Fibroblast of villous mesenchyme (primary cell): Measurements from ENCODE around the gene SYNGR4. TPM values are rescaled to one million over a fixed set of nuclear protein-coding genes. Genes with fewer than 3 reads are reported as not detected.
A peak's percentile ranks its signal among the peaks of the same experiment; 100 is the strongest.

Experiments used
- DNase-seq: peaks from one replicate; pipeline ENCODE4 v3.0.0-alpha.2; 2010; ENCODE audit warnings: low read depth
- H3K4me3 ChIP-seq: 2 replicates; pipeline ENCODE4 v1.5.1; 2011; ENCODE audit warnings: low read depth, mild to moderate bottlenecking, low read length
- total RNA-seq: library from RNA; depleted of rRNA; stranded (reverse); fragments of >200 nt; gene quantifications from 2 replicates; pipeline ENCODE4 v1.2.3, GENCODE V29; 2012
- TF ChIP-seq, protein P1 (sequence below): IDR thresholded peaks from 2 replicates; pipeline ENCODE4 v1.5.1; 2012; ENCODE audit warnings: low read depth, mild to moderate bottlenecking, low read length; ENCODE audit not compliant: insufficient read depth

SYNGR4 gene
- total RNA-seq, 1 donor = not detected

DNA sequence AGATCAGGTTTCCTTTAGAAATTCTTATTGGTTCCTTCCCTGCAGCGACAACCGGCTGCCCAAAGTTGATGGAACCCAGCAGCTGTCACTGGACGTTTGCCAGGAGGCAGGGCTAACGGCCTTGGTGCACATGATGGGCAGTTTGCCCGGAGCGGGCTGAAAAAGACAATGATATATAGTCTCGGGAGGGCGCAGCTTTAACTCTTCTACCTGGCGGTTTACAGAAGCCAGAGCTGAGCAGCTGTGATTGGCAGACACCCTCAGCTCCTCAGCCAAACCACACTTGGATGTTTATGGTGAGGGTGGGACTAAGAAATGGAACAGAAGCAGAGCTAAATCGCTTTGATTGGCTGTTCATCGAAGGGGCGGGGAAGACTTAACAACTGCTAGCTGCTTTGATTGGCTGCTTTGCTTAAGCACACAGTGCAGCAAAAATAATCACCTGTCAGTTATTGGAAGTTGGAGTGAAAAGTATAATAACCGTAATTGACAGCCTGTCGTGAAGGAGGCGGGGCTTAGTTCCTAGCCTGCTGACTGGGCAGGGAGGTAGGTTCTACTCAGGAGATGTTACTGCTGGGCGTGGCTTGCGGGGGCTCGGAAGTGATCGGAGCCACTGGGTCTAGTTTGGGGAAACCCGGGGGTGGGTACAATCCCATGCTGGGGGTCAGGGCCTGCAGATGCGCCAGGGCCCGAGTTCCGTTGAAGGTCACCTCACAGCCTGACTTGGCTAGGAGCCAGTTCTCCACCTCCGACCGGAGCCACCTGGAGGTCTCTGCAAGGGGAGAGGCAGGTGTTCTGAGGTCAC lies 31.3 kb upstream of the SYNGR4 start:
- DNase-seq = peak; percentile 98
- peak overlapping the region; percentile 28 for H3K4me3 ChIP-seq
- TF ChIP-seq, protein P1, sequence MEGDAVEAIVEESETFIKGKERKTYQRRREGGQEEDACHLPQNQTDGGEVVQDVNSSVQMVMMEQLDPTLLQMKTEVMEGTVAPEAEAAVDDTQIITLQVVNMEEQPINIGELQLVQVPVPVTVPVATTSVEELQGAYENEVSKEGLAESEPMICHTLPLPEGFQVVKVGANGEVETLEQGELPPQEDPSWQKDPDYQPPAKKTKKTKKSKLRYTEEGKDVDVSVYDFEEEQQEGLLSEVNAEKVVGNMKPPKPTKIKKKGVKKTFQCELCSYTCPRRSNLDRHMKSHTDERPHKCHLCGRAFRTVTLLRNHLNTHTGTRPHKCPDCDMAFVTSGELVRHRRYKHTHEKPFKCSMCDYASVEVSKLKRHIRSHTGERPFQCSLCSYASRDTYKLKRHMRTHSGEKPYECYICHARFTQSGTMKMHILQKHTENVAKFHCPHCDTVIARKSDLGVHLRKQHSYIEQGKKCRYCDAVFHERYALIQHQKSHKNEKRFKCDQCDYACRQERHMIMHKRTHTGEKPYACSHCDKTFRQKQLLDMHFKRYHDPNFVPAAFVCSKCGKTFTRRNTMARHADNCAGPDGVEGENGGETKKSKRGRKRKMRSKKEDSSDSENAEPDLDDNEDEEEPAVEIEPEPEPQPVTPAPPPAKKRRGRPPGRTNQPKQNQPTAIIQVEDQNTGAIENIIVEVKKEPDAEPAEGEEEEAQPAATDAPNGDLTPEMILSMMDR = no peak

- peak; percentile 94 for DNase-seq
- H3K4me3 ChIP-seq = peak overlapping the region; percentile 62
- TF ChIP-seq, protein P1 = peak; percentile 80
Measured at GRCh38 chr19:48333467-48334384, 30.4 kb upstream of the SYNGR4 start.

DNA sequence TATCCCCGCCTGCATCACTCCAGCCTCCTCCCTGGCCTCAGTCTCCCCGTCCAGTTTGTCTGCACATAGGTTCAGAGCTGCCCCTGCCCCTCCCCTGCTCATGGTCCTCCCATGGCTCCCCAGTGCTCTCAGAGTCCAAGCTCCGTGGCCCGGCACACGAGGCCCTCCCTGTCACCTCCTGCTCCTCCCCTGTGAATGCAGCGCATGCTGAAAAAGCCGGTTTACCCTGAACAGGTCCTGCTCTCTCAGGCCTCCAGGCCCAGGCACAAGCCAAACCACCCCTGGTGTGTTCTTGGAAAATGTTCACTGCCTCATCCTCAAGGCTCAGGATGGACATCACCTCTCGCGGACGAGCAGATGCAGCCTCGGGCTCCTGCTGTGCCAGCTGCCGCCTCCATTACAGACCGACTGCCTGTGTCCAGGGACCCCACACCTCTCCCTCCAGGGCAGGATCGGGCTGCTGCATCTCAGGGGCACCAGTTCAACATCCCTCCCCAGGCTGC lies 25.9 kb upstream of the SYNGR4 start:
- no peak for DNase-seq
- TF ChIP-seq, protein P1 = no peak

DNA sequence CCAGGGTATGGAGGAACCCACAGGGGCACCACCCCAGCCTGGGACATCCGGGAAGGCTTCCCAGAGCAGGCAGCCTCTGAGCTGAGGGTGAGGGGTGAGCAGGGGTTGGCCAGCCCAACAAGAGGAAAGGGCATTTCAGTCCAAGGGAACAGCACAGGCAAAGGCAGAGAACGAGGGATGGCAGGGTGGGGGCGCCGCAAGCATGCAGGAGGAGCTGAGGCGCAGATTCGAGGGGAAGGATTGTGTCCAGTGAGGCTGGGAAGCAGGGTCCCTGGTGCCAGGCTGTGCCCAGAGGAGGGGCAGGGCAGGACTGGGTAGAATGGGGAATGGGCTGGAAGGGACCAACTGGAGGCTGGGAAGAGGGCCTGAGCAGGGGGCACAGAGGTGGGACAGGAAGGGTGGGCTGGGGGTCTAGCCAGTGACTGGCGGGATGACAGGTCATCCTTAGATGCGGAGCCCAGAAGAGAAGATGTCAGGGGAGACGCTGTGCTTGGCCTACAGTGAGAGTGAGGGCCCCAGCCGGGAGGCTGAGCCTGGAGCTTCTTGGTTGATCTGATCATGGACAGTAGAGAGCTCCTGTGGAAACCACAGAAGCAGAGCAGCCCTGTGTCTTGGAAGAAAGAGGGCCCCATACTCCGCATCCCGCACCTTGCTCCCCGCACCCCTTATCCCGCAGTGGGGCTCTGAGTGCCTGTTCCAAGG lies 25.2 kb upstream of the SYNGR4 start:
- H3K4me3 ChIP-seq = no peak overlapping the region
- no peak for DNase-seq
- TF ChIP-seq, protein P1 = no peak

More for the DNA sequence above, 25.9 kb upstream of the SYNGR4 start:
- no peak overlapping the region for H3K4me3 ChIP-seq

GRCh38 chr19:48340995-48341394 lies 23.2 kb upstream of the SYNGR4 start:
- DNase-seq = no peak
- TF ChIP-seq, protein P1 = no peak
- no peak overlapping the region for H3K4me3 ChIP-seq
